ENCODE data around the gene SYPL1.

SYPL1 gene

GRCh38 chr7:106121189-106121810 lies 9.2 kb upstream of the SYPL1 start:
- DNase-seq, result no peak

GRCh38 chr7:106120500-106120899 lies 8.4 kb upstream of the SYPL1 start:
- DNase-seq, result no peak

- DNase-seq, result no peak
These were observed 7.6 kb upstream of the SYPL1 start for GRCh38 chr7:106119719-106120118.

- no peak for DNase-seq
These were observed 5.9 kb upstream of the SYPL1 start for GRCh38 chr7:106117786-106118544.

- DNase-seq, result no peak
These were observed 4.1 kb upstream of the SYPL1 start for GRCh38 chr7:106116161-106116704.

- DNase-seq, result peak; percentile 11 to 12
These were observed 2.7 kb upstream of the SYPL1 start for GRCh38 chr7:106114716-106115383.

- no peak for DNase-seq
These were observed 885 bp upstream of the SYPL1 start for GRCh38 chr7:106112972-106113421.

GRCh38 chr7:106111655-106112117 lies 426 bp downstream of the SYPL1 start:
- DNase-seq, result peak in 1 of 2 experiments; percentile 2

- no peak for DNase-seq
These were observed 1.0 kb downstream of the SYPL1 start for GRCh38 chr7:106110885-106111654.

GRCh38 chr7:106110238-106110560 lies 1.9 kb downstream of the SYPL1 start:
- DNase-seq, result no peak

GRCh38 chr7:106109521-106110237 lies 2.4 kb downstream of the SYPL1 start:
- DNase-seq, result no peak

GRCh38 chr7:106108991-106109390 lies 3.1 kb downstream of the SYPL1 start:
- no peak for DNase-seq

- DNase-seq, result no peak
These were observed 7.3 kb downstream of the SYPL1 start for GRCh38 chr7:106104721-106105260.

- DNase-seq, result no peak
These were observed 9.6 kb downstream of the SYPL1 start for GRCh38 chr7:106102387-106102966.

- DNase-seq, result no peak
These were observed 10.4 kb downstream of the SYPL1 start for GRCh38 chr7:106101726-106102125.

- DNase-seq, result no peak
These were observed 11.1 kb downstream of the SYPL1 start for GRCh38 chr7:106100863-106101629.

- no peak for DNase-seq
These were observed 12.6 kb downstream of the SYPL1 start for GRCh38 chr7:106099539-106099938.

- no peak for DNase-seq
These were observed 13.2 kb downstream of the SYPL1 start for GRCh38 chr7:106098889-106099288.

GRCh38 chr7:106095634-106096033 lies 16.5 kb downstream of the SYPL1 start:
- no peak for DNase-seq

GRCh38 chr7:106094780-106095179 lies 17.3 kb downstream of the SYPL1 start:
- DNase-seq, result no peak

GRCh38 chr7:106092204-106092603 lies 19.9 kb downstream of the SYPL1 start:
- DNase-seq, result no peak
